Esophagus (tissue), 2 donors: ENCODE results near the gene SLC22A12. TPM values are rescaled to one million over a fixed set of nuclear protein-coding genes. Genes with fewer than 3 reads are reported as not detected.
"Not testable (repeated sequence)": the region's sequence is repeated elsewhere in the genome, so short reads cannot be mapped to it uniquely, and the experiment has no call there.

Experiments
- H3K27ac ChIP-seq, 2 donors: one replicate each; pipeline ENCODE4 v1.5.1; 2013; ENCODE audit warnings: low read depth in 2 of 2, mild to moderate bottlenecking in 2 of 2, inconsistent platforms in 1 of 2, low read length in 1 of 2, moderate library complexity in 1 of 2
- H3K27me3 ChIP-seq, 2 donors: one replicate each; pipeline ENCODE4 v1.6.1; 2013; ENCODE audit warnings: low read length in 2 of 2, control low read depth in 1 of 2, mild to moderate bottlenecking in 1 of 2; ENCODE audit not compliant: insufficient read depth in 2 of 2, control insufficient read depth in 1 of 2
- H3K36me3 ChIP-seq, 2 donors: one replicate each; pipeline ENCODE4 v1.6.1; 2013; ENCODE audit warnings: low read length in 1 of 2; ENCODE audit not compliant: control insufficient read depth in 2 of 2, insufficient read depth in 2 of 2
- H3K4me1 ChIP-seq, 2 donors: one replicate each; pipeline ENCODE4 v1.6.1; 2013; ENCODE audit warnings: low read length in 1 of 2; ENCODE audit not compliant: control insufficient read depth in 2 of 2, insufficient read depth in 2 of 2
- H3K4me3 ChIP-seq, 2 donors: one replicate each; pipeline ENCODE4 v1.5.1; 2013; ENCODE audit warnings: low read length in 2 of 2, mild to moderate bottlenecking in 2 of 2, low read depth in 1 of 2, moderate library complexity in 1 of 2
- H3K9me3 ChIP-seq, 2 donors: one replicate each; pipeline ENCODE4 v1.6.1; 2013; ENCODE audit warnings: mild to moderate bottlenecking in 2 of 2, low read depth in 1 of 2, low read length in 1 of 2, moderate library complexity in 1 of 2; ENCODE audit not compliant: control insufficient read depth in 2 of 2, insufficient read depth in 1 of 2
- WGBS, 2 donors: extraction: QIAGEN DNeasy Blood & Tissue Kit; methylation state at CpG; one replicate each; pipeline ENCODE4 v1.1.7; 2013; 5-methylcytosine and 5-hydroxymethylcytosine counted together
- polyA plus RNA-seq, 2 donors: library from polyadenylated mRNA; stranded (reverse); fragments of 200-250 nt; gene quantifications; one replicate each; pipeline ENCODE4 v1.2.3, GENCODE V29; 2013
- donor health status: healthy with polysubstance abuse.
- donor health status: Bipolar disorder and iron deficiency.

Gene SLC22A12
- polyA plus RNA-seq, 2 donors: not detected

DNA sequence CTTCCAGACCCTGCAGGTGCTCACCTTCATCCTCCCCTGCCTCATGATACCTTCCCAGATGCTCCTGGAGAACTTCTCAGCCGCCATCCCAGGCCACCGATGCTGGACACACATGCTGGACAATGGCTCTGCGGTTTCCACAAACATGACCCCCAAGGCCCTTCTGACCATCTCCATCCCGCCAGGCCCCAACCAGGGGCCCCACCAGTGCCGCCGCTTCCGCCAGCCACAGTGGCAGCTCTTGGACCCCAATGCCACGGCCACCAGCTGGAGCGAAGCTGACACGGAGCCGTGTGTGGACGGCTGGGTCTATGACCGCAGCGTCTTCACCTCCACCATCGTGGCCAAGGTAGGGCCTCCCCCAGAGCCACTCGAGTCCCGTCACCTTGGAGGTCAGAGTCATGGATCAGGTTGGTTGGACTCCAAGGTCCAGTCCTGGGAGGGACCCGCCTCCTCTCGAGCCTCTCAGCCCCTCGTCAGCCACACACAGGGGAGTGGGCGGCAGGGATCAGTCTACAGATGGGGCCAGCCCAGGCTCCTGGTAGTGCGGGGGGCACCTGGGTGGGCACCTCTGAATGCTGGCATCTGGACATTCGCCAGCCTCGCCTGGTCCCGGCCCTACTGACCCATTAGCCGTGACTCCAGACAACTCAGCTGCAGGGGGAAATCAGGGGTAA lies 34.8 kb upstream of the SLC22A12 start:
- Histone ChIP-seq H3K36me3 (no peaks in the 10 kb centered on the region), H3K4me3 (no peak overlapping the region), H3K27ac (no peak overlapping the region), H3K27me3 (no peaks in the 10 kb centered on the region), H3K9me3 (no peaks in the 10 kb centered on the region), H3K4me1 (no peaks in the 10 kb centered on the region)
- 88 to 91% methylated on average over 26 of the region's 26 CpGs for WGBS, 2 donors

DNA sequence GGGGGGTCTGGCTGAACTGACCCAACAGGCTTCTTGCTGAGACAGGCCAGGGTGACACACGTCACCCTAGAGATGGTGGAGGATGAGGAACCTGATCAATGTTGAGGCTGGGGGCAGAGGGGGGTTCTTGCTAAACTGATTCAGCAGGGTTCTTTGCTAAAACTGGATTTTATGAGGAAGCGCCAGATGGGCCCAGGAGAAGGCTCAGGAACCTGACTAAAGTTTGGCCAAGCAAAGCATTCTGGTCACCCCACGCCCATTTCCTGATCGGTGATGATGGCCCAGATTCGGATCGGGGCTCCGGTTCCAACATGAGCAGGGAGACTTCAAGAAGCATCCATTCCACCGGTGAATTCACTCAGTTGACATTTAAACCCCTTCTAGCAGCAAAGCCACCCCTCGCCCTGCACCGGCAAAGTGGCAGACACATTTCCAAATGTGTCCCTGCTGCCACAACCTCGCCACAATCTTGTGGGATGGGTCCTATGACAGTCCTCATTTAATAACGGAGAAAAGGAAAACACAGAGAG lies 34.2 kb upstream of the SLC22A12 start:
- Histone ChIP-seq H3K36me3 (no peaks in the 10 kb centered on the region), H3K4me3 (no peak overlapping the region), H3K9me3 (no peaks in the 10 kb centered on the region), H3K27ac (no peak overlapping the region), H3K27me3 (no peaks in the 10 kb centered on the region), H3K4me1 (no peaks in the 10 kb centered on the region)
- 88 to 91% methylated on average over 12 of the region's 12 CpGs for WGBS, 2 donors

DNA sequence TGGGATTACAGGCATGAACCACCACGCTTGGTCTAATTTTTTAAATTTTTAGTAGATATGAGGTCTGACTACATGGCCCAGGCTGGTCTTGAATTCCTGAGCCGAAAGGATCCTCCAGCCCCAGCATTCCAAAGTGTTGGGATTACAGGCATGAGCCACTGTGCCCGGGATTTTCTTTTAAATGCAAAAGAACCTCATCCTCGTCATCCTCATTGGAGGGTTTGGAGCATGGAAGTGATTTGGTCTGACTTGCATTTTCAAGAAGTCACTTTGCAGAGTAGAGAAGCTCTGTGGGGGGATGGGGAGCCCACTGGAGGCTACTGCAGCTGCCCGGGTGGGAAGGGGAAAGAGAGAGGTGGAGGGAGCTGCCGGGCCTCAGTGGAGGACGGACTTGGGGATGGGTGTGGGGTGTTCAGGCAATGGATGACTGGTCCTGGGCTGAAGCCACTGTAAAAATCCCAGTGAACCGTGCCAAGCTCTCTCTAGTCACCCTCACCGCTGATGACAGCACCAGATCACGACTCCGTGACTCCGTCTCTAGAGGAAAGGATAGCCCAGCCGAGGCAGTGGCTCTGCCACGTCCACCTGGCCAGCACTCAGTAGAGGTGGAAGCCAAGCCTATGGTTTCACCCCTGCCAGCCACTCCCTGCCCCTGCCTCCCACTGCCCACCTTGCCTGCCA lies 32.8 kb upstream of the SLC22A12 start:
- no peaks in the 10 kb centered on the region for H3K9me3 ChIP-seq
- H3K27ac ChIP-seq: no peak overlapping the region
- H3K4me1 ChIP-seq: no peaks in the 10 kb centered on the region
- H3K4me3 ChIP-seq: no peak overlapping the region
- 81% methylated on average over 14 of the region's 14 CpGs for WGBS, 2 donors
- no peaks in the 10 kb centered on the region for H3K36me3 ChIP-seq
- no peaks in the 10 kb centered on the region for H3K27me3 ChIP-seq

DNA sequence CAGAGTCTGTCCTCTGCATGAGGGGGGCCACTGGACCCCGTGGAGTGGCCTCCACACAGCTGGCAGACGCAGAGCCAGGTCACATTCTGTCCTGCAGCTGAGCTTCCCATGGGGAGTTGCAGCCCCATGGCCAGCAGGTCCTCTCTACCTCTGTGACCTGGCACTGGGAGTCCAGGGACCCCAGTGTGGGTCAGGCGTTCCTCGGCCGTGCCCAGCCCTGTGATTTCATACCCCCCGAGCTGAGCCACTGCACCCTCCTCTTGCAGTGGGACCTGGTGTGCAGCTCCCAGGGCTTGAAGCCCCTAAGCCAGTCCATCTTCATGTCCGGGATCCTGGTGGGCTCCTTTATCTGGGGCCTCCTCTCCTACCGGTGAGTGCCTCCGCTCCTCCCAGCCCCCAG lies 32.2 kb upstream of the SLC22A12 start:
- Histone ChIP-seq H3K9me3 (no peaks in the 10 kb centered on the region), H3K27me3 (no peaks in the 10 kb centered on the region), H3K27ac (no peak overlapping the region), H3K4me1 (no peaks in the 10 kb centered on the region), H3K4me3 (no peak overlapping the region), H3K36me3 (no peaks in the 10 kb centered on the region)
- 83 to 89% methylated on average over 9 of the region's 9 CpGs for WGBS, 2 donors

DNA sequence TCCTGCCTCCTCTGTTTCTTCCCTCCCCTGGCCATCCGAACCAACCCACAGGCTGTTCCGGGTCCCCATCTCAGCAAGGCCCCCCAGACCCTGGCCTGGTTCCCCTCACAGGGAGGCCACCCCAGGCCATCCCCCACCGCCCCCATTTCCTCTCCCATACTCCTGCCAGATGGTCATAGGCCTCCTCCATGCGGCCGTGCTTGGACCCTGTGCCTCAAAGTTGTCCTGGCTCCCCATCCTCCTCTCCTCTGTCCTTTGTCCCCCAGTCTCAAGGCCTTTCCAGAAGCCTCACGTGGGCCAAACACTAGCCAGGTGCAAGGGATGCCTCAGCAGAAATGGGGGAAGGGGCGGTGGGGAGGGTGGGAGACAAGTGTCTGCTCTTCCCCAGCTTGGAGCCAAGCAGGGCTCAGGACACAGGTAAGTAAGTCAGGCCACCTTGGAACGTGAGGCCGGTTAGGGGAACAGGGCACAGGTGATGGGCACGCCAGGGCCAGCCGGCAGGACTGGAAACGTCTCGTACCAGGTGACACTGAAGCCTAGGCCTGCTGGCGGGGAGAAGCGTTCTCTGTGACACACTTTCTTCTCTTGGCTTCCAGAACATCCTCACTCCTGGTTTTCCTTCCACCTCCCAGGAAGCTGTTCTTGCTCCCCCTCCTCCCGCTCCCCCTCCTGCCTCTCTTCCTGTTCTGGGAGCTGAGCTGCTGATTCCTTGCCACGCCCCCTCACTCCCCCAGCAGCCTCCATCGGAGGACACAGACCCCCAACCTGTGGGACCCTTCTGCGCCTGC lies 31.5 kb upstream of the SLC22A12 start:
- H3K4me3 ChIP-seq: no peak overlapping the region
- WGBS, 2 donors: 77 to 78% methylated on average over 18 to 19 of the region's 19 CpGs
- no peaks in the 10 kb centered on the region for H3K36me3 ChIP-seq
- H3K27me3 ChIP-seq: no peaks in the 10 kb centered on the region
- H3K9me3 ChIP-seq: no peaks in the 10 kb centered on the region
- H3K27ac ChIP-seq: no peak overlapping the region
- no peaks in the 10 kb centered on the region for H3K4me1 ChIP-seq

DNA sequence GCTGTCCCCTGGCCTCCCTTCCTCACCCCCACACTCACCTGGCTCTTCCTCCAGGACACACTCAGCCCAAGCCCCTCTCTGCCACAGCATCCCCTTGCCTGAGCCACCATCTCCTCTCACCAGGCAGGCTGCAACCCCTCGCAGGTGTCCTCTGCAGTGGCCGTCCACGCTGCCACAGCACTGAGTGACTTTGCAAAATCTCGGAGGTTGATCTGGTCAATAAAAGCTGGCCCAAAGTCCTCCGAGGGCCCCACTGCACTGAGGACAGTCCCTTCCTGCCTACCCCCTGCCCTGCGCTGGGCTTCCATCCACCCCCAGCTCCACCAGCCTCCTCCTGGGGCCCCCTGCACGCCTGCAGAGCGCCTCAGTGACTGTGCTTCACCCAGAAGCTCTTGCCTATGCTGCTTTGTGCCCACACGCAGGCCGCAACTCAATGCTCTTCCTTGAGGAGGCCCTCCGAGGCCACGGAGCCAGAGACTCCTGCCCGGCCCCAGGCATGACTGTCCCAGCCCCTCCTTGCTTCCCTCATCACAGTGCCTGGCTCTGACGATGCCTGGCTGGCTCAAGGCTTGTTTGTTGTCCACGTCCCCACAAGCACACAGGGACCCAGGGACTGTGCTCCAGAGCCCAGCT lies 30.8 kb upstream of the SLC22A12 start:
- Histone ChIP-seq H3K4me3 (no peak overlapping the region), H3K27me3 (no peaks in the 10 kb centered on the region)

DNA sequence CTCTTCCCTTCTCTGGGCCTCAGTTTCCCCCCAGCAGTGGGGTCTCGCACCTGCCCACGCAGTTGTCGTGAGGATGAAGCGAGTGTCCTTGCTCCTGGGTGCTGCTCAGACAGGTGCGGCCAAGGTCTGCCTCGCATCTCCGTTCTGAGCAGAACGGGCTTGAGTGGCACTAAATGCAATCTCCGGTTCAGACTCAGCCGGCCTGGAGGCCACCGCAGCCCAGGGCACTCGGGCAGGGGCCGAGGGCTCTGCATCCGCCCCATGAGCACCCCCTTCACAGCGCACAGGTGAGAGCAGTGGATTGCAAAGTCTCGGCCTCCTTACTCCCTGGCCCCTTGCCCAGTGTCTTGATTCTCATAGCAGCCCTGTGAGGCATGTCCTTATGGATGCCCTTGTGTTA lies 30.1 kb upstream of the SLC22A12 start:
- no peaks in the 10 kb centered on the region for H3K36me3 ChIP-seq
- no peaks in the 10 kb centered on the region for H3K9me3 ChIP-seq
- no peaks in the 10 kb centered on the region for H3K27me3 ChIP-seq
- H3K4me3 ChIP-seq: no peak overlapping the region
- 88 to 89% methylated on average over 16 of the region's 16 CpGs for WGBS, 2 donors
- no peak overlapping the region for H3K27ac ChIP-seq
- H3K4me1 ChIP-seq: no peaks in the 10 kb centered on the region

More for the DNA sequence above, 30.8 kb upstream of the SLC22A12 start:
- Histone ChIP-seq H3K27ac (no peak overlapping the region), H3K4me1 (no peaks in the 10 kb centered on the region), H3K36me3 (no peaks in the 10 kb centered on the region), H3K9me3 (no peaks in the 10 kb centered on the region)
- 75 to 80% methylated on average over 15 of the region's 15 CpGs for WGBS, 2 donors

DNA sequence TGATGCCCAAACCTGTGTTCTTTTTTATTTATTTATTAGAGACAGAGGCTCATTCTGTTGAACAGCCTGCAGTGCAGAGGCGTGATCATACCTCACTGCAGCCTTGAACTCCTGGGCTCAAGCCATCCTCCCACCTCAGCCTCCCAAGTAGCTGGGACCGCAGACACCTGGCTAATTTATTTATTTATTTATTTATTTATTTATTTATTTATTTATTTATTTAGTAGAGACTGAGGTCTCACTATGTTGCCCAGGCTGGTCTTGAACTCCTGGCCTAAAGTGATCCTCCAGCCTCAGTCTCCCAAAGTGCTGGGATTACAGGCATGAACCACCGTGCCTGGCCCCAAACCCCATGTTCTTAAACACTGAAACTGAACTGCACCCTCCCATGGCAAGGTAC lies 29.6 kb upstream of the SLC22A12 start:
- not testable (repeated sequence) for H3K36me3 ChIP-seq, H3K4me3 ChIP-seq, H3K27ac ChIP-seq, H3K27me3 ChIP-seq, H3K9me3 ChIP-seq, H3K4me1 ChIP-seq
- 84 to 91% methylated on average over 3 of the region's 3 CpGs for WGBS, 2 donors

DNA sequence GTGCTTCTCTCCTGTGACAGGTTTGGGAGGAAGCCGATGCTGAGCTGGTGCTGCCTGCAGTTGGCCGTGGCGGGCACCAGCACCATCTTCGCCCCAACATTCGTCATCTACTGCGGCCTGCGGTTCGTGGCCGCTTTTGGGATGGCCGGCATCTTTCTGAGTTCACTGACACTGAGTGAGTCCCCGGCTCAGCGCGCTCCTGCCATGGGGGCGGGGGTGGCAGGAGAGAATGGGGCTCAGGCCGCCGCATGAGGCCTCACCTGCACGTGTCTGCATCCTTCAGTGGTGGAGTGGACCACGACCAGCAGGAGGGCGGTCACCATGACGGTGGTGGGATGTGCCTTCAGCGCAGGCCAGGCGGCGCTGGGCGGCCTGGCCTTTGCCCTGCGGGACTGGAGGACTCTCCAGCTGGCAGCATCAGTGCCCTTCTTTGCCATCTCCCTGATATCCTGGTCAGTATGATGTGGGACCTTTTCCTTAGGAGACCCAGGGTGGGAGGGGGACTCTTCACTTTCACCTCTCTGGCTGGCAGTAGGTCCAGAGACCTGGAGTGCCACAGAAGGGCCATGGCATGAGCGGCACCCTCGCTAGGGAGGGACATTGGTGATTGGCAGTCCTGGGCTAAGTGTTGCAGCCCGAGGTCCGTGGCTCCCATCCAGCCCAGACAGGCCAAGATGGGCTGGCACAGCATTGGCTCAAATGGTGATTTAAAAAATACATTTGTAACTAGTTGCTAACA lies 28.9 kb upstream of the SLC22A12 start:
- no peak overlapping the region for H3K27ac ChIP-seq
- H3K9me3 ChIP-seq: no peaks in the 10 kb centered on the region
- H3K27me3 ChIP-seq: no peaks in the 10 kb centered on the region
- no peak overlapping the region for H3K4me3 ChIP-seq
- H3K36me3 ChIP-seq: no peaks in the 10 kb centered on the region
- WGBS, 2 donors: 91% methylated on average over 29 of the region's 29 CpGs
- H3K4me1 ChIP-seq: peaks cover 0 to 3% of the 10 kb centered on the region in 2 donors
